HG03045 (cell line): ENCODE measurements around the gene FAM184B.
"Not testable (repeated sequence)": the region's sequence is repeated elsewhere in the genome, so short reads cannot be mapped to it uniquely, and the experiment has no call there.

Experiments
- ATAC-seq: cut with Tn5 transposase; IDR thresholded peaks from one replicate; pipeline ENCODE4 v1.9.1; 2021; ENCODE audit warnings: mild to moderate bottlenecking, moderate library complexity; ENCODE audit not compliant: unreplicated experiment

FAM184B gene

DNA sequence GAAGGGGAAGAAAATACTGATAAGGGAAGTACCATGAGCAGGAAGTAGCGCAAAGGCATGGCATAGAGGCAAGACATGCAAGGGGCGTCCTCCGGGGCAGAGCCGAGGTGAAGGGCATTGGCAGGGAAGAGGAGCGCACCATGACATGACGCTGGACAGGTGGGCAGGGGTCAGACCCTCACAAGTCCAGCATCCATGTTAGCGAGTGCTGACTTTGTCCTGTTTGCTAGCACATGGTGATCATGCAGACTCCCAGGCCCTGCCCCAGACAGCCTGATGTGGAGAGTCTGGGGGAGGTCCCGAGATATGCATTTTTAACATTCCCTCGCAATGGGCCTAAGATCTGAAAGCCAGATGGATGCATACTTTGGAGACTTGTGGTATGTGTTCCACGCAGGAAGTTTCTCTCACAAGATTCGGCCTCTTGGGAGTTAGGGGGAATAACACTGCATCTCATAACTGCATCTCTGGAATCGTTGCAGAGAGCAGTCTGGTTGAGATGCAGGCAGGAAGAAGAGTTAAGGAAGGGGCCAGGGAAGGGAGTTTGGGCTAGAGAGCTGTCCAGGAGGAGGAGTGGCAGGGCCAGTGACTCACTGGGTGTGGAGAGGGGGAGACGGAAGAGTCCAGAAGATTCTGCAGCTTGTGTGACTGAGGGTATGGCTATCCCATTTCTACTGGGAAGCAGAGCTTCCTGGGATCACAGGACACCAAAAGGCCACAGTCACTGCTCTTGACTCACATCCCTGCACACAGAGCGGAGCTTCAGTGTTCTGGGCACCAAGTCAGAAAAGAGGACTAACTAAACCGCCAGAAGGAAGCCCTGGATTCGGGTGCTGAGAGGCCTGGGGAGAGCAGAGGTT, 59.7 kb downstream of the FAM184B start:
- ATAC-seq: no peak

DNA sequence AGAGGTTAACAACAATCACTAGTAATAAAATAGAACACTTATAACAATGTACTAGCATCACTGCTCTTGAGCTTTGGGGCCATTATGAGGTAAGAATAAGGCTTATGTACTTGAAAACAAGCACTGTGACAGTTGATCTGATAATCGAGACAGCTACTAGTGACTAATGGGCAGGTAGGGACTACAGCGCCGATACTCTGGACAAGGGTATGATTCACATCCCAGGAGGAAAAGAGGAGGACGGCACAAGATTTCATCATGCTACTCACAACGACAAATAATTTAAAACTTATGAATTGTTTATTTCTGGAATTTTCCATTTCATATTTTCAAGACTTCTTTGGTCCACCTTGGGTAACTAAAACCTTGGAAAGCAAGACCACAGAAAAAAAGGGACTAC, 62.3 kb downstream of the FAM184B start:
- ATAC-seq: no peak

DNA sequence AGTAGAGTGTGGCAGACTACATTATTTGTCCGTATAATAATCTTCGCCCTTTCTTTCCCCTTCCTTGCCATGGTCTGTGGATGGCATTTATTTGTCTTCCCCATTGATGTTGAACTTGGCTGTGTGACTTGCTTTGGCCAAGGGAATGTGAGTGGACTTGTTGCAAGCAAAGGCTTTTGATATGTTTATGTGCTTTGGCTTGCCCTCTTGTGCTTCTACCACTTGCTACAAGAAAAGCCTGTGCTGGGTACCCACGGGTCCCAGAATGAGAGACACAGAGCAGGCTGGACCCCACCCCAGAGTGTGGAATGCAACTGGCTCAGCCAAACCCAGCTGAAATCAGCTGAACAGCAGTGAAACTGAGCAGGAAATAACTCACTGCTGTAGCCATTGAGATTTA, 63.0 kb downstream of the FAM184B start:
- ATAC-seq: no peak

DNA sequence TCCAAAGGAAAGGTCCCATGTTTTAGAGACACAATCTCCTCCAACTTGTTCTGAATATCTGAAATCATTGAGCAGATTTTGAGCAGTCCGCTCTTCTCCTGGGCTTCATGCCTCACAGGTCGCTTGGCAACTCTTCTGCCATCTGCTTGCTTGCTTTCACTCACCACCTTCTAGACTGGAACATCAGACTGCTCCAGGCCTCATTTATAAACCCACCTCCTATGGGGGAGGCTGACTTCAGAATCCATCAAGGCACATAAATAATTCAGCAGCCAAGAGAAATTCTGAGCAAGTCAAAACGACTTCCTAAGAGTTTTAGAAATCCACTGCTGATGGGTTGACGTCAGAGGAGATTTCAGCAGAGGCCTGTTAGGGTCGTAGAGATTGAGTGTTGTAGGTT, 64.1 kb downstream of the FAM184B start:
- ATAC-seq: no peak

DNA sequence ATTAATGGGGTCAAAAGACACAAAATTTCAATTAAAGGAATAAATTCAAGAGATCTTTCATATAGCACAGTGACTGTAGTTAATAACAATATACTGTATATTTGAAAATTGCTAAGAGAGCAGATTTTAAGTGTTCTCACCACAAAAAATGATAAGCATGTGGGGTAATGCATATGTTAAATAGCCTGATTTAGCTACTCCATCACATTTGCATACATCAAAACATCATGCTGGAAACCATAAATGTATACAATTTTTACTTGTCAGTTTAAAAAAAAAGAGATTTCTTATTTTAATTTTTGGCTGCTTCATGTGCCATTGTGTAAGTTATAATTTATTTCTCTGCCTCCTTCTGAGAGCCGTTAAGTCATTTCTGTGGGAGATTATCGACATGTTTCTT, 65.9 kb downstream of the FAM184B start:
- ATAC-seq: no peak

DNA sequence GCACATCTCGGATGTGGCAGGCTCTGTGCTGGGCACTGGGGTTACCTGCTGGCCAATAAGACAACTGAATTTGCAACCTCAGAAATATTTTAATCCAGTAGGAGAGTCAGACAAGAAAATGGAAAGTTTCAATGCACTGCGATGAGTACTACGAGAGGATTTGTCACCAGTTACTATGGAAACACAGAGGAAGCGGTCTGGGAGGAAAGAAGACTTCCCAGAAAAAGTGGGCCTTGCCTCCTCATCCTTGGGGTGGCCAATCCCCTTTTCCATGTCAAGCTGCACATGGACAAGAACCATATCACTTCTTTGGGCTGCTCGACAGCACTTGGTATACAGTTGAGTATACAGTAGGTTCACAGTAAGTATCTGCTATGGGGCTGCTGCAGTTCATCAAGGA, 67.6 kb downstream of the FAM184B start:
- ATAC-seq: no peak

DNA sequence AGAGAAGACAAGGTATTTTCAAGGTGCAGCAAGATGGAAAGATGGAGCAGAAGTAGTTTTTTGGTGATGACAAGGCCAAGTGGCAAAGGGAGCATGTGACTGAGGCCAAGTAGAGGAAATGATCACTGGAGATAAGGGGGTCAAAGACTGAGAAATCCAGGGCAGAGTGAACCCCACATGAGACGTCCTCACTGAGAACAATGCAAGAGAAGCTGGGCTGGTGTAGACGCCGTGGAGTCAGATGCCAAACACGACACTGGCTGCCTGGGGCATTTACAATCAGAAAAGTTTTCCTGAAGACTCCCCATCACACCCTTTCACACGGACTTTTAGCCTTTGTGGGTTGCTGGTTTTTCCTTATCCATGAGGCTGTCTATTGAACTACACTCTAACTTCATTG, 69.3 kb downstream of the FAM184B start:
- no peak for ATAC-seq

DNA sequence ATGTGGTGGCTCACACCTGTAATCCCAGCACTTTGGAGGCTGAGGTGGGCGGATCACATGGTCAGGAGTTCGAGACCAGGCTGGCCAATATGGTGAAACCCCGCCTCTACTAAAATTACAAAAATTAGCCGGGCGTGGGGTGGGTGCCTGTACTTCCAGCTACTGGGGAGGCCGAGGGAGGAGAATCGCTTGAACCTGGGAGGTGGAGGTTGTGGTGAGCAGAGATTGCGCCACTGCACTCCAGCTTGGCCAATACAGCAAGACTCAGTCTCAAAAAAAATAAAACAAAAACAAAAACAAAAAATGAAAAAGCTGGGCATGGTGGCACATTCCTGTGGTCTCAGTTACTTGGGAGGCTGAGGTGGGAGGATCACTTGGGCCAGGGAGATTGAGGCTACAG, 70.2 kb downstream of the FAM184B start:
- not testable (repeated sequence) for ATAC-seq

DNA sequence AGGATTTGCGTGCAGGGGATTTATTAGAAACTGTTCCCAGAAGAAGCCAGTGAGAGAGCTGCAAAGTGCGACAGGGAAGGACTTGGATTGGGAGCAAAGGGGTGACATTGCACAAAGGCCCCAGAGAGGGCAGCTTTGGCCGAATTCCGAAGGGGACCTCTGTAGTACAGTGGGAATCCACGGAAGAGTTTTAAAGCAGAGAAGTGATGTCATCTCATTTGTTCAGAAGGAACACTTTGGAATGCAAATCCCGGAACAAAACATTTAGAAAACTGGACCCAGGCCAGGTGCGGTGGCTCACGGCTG, 71.7 kb downstream of the FAM184B start:
- ATAC-seq: no peak

DNA sequence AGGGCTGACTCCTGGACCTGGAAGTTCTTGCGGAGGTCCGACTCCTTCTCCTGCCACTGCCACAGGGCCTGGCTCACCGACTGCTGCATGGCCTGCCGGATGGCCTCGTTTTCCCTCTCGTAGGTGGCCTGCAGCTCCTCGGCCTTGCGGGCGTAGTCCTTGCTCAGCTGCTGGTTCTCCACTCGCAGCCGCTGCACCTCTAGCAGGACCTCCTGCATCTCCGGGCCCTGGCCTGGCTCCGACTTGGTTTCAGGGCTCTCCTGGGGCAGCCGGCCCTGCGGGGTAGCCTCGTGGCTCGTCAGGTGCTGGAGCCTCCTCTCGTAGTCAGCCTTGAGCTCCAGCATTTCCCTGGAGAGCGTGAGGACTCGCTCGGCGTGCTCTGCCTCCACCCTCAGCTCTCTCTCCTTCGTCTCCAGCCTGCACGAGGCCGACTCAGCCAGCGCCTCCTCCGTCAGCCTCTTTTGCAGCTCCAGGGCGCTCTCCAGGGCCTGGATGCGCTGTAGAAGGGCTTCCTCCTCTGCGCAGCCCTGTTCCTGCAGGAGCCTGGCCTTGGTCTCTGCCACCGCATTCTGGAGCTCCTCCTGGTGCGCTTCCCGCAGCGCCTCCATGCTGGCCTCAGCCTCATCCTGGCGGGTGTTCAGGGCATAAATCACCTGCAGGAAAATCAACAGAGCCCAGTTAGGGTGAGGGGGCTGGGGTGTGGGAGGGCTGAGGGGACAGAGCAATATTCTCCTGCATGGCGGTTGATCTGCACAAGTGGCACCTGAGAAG, 72.2 kb downstream of the FAM184B start:
- ATAC-seq: no peak

DNA sequence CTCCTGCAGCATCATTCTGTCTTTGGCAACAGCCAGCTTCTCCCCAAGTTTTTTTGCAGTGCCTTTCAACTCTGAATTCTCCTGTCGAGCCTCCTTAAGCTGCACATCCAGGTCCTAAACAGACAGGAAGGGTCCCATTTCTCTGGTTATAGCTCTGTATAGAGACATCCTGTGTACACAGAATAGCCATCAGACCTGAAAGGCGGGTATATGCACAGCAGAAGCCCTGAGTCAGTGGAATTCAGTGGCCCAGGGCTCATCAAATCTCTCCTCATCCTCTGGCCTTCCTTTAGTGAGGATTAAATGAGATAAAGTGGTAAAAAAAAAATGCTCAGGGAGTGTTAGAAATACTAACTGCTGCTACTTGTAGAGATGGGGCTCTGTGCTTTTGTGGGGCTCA, 73.8 kb downstream of the FAM184B start:
- no peak for ATAC-seq

DNA sequence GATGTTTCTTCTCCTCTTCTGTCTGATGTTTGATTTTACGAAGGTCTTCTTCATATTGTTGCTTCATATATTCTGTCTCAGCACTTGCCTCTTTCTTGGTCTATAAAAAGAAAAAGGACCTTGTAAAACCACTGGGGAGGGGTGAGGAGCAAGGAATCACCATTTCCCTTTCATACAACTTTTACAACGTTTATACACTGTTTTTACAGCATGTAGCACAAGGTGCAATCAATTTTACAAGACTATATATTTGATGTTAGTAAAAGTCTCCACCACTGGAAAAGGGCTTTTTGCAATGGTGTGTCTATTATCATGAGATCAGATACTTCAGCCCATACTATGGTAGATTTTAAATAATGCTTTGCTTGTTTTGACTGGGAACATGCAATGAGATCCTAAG, 76.3 kb downstream of the FAM184B start:
- ATAC-seq: no peak

DNA sequence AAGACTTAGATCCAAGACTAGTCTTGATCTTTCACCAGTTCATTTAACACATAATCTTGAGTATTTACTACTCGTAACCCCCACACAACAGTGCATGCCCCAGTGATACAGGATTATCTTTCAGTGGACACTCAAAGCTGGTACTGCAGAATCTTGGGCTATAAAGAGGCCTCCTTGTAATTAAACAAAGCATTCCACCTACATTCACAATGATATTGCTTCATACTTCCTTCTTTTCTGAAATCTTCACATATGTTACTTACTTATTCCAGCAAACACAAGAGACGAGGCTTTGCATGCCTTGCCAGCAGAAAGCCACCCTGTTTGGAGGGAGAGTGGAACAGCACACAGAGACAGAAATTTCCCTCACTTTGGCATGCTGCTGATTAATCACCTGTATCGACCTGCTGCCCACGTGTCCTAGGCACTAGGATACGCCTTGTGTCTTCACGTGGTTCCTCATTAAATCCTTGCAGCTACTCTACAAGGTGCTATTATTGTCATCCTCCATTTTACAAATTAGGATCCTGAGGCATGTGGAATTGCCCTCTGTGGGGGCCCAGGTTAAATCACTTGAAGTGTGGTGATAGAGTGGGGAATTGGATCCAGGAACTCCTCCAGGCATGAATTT, 77.3 kb downstream of the FAM184B start:
- no peak for ATAC-seq

DNA sequence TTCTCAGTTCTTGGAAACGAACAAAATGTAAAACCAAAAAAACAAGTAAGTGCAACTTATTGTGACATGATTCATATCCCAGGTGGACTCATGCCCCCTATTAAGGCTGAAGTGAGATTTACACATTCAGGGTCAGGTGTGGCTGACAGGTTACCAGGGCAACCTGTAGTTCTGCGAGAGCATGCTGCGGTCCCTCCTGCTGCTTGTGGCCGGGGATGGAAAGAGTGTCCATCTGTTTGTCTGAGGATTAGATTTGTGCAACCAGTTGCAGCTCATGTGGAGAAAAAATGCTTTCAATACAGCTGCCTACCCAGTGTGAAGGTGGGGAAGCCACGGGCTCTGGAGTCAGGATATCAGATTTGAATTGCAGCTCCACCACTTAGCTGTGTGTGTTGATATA, 78.8 kb downstream of the FAM184B start:
- ATAC-seq: no peak

DNA sequence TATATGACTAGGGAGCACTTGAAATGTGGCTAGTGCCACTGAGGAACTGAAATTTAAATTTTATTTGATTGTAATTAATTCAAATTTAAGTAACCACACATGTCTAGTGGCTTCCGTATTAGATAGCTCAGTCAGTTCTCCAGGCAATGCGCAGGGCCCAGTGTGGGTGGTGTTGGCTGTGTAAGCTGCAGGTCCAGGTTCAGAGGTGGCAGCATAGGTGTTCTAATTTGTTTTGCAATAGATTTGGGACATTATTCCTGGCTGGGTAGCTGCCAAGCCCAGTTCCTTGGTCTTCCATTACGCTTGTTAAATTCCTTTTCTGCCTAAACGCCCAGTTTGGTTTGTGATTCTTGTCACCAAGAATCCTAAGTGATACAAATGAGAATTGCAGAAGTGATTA, 79.5 kb downstream of the FAM184B start:
- no peak for ATAC-seq

DNA sequence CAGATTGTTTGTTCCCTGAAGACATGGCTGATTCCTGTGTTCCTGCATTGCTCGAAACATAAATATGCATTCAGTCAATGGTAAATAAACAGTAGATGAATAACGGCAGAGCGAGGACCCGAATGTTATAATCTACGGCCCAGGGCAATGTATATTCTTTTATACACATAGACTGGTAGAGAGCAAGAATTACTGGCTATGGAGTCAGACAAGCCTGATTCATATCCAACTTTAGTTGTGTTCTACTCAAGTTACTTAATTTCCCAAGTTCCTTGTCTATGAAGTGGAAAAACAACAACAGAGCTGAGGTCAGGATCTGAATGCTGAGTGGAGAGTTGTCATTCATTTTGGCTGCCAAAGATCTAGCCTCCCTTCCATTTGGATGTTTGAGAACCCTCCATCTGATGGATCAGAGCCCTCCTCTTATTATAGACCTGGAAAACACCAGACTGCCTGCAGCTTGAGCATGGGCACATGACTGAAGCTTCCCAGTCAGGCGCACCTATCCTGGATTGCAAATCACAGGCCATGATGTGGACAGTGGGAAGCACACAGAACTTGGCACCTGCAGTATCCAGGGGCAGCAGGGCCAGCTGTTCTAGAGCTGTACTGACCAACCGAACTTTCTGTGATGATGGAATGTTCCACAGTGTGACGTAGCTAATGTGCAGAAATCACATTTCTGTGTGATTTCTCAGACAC, 80.1 kb downstream of the FAM184B start:
- no peak for ATAC-seq

DNA sequence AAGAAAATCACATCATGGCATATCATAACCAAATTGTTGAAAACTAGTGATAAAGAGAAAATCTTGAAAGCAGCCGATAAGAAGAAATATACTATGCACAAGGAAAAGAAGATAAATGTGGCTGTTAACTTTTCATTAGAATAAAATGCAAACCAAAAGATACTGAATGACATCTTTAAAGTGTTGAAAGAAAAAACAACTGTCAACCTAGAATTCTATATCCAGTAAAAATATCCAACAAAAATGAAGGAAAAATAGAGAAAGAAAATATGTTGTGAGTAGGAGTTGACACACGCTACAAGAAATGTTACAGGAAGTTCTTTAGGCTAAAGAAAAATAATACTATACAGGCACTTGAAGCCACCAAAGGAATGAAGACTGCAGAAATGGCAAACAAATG, 82.0 kb downstream of the FAM184B start:
- no peak for ATAC-seq

DNA sequence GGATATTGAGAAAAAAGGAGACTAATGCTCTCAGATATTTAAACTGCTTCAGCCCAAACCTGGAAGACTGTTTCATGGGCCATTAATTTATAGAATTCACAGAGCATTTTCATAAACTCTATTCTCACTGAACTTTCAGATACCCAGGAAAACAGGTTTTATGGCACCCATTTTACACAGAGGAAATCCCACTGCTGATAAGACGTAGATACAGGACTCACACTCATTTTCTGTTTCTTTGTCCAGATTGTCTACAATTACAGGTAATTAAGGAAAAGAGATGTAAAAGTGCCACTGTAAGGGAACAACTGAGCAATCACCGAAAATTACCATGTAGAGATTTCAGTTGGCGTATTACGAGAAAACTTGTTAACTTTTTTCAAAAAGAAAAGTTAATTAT, 83.3 kb downstream of the FAM184B start:
- no peak for ATAC-seq

DNA sequence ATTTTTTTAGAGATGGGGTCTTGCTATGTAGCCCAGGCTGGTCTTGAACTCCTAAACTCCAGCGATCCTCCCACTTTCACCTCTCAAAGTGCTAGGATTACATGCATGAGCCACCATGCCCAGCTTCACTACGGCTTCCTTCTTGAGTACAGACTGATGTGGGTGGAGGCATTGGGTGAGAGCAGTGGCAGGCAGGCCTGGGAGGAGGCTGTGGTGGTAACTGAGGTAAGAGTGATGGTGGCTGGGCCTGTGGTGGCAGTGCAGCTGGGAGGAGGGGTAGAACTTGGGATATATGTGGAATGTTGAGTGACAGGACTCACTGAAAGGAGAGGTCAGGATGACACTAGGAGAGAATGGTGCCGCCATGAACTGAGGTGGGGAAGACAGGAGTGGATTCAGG, 86.1 kb downstream of the FAM184B start:
- ATAC-seq: no peak

DNA sequence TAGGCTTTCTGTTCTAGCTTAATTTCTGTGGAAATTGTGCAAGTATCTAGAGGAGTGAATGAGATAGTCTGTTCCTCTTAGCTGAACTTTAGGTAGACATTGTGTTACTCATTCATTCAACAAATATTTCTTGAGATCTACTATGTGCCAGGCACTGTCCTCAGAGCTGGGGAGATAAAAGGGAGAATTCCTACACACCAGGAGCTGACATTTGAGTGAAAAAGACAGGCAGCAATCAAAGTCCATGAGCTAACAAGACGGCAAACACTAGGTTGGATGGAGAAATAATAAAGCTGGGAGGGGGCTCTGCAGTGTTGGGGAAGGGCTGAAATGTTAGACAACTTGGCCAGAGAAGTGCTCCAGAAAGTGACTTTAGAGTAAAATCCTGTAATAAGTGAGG, 86.9 kb downstream of the FAM184B start:
- no peak for ATAC-seq

DNA sequence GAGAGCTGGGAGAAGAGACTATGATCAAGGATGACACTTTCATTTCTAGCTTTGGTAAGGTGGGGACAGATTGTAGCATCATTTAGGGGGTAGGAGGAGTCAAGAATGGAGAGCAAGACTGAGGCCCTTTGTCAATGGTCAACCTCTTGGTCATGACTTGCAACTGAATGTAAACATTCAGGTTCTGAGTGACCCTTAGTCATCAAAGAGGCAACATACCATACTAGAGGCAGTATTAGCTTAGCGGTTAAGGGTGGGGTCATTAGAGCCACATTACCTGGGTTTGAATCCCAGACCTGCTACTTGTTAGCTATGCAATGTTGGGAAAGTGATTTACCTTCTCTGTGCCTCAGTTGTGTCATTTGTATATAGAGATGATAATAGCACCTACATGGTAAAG, 90.5 kb downstream of the FAM184B start:
- ATAC-seq: no peak

DNA sequence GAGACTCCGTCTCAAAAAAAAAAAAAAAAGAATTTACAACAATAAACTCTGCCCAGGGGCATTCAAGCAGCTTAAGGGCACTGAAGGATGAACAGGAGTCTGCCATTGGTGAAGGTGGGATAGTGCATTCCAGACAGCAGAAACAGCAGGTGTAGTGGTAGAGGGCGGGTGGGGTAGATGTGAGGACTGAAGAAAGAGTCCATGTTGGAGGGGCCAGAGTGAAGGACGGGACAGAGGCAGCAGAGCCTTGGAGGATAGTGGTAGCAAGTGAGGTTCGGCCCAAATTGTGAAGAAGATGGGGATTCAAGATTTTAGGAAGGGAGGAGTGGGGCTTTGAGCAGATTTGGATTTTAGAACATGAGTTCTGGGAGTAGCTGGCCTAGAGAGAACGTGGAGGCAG, 91.3 kb downstream of the FAM184B start:
- ATAC-seq: no peak
